Activated CD4-positive, CD25-positive, alpha-beta regulatory T cell treated with anti-CD3 and anti-CD28 coated beads, Interleukin-2, amount 50 U/mL, for 72 hours (primary cell): Measurements from ENCODE around the gene ZNF608.

Experiments
- DNase-seq: peaks from one replicate; pipeline ENCODE4 v3.0.0; 2021

ZNF608 gene, protein sequence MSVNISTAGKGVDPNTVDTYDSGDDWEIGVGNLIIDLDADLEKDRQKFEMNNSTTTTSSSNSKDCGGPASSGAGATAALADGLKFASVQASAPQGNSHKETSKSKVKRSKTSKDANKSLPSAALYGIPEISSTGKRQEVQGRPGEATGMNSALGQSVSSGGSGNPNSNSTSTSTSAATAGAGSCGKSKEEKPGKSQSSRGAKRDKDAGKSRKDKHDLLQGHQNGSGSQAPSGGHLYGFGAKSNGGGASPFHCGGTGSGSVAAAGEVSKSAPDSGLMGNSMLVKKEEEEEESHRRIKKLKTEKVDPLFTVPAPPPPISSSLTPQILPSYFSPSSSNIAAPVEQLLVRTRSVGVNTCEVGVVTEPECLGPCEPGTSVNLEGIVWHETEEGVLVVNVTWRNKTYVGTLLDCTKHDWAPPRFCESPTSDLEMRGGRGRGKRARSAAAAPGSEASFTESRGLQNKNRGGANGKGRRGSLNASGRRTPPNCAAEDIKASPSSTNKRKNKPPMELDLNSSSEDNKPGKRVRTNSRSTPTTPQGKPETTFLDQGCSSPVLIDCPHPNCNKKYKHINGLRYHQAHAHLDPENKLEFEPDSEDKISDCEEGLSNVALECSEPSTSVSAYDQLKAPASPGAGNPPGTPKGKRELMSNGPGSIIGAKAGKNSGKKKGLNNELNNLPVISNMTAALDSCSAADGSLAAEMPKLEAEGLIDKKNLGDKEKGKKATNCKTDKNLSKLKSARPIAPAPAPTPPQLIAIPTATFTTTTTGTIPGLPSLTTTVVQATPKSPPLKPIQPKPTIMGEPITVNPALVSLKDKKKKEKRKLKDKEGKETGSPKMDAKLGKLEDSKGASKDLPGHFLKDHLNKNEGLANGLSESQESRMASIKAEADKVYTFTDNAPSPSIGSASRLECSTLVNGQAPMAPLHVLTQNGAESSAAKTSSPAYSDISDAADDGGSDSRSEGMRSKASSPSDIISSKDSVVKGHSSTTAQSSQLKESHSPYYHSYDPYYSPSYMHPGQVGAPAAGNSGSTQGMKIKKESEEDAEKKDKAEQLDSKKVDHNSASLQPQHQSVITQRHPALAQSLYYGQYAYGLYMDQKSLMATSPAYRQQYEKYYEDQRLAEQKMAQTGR (N-terminal part only)

DNA sequence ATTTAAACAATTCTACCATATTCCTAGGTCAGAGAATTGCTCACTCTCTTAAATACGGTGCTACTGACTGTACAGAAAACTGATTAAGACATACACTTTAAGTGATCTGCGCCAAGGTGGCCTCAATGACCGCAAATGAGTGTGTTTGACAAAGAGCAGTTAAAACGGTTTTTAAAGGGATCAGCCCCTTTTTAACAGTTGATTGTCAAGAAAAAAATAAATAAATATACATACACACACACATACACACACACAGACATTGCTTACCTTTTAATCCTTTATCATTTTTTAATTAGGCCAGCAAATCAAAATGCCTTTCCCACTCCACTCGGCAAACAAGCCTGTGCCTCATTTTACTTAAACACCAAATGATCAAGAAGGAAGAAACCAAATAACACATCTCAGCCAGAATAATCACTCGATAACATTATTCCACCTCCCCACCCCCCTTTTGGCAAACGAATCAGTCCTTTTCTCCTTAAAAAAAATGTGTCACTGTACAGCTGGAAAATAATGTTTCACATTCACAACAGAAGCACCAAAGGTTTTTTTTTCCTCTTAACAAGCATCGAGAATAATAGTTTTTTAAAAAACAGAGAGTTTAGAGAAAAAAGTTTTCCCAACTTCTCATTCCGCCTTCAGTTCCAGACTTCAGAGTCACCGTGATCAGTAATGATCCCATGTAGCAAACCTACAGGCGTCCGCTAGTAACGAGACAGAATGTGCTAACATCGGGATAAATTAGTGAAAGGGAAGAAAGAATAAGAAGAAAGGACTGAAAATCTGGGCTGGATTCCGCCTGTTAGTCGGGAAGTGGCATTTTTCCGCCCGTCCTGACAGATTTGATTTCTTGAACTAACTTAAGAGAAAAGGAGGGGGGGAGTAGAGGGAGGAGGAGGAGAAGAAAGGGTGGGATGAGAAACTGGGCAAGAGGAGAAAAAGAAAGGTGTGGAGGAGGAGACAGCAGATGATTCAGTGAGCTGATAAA is at the start of gene ZNF608:
ZNF608 (minus strand) TSS at position 712 of the 988 bp plus-strand sequence. CDS start 1,650 bp downstream, outside the sequence.
- no peak for DNase-seq

DNA sequence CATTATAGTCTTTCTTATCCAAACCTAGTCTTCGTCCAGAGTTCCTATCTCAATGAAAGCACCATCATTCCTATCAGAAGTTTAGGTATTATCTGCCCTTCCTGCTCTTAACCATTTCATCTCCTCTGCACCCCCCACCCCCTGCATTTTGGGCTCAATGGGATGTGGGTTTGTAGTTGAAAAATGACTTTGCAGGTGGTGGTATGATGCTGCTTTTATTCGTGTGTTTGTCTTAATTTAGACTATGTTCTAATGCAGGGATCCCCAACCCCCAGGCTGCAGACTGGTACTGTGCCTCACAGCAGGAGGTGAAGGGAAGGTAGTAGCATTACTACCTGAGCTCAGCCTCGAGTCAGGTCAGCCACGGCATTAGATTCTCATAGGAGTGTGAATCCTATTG is 49.4 kb upstream of the ZNF608 start:
- DNase-seq: no peak

DNA sequence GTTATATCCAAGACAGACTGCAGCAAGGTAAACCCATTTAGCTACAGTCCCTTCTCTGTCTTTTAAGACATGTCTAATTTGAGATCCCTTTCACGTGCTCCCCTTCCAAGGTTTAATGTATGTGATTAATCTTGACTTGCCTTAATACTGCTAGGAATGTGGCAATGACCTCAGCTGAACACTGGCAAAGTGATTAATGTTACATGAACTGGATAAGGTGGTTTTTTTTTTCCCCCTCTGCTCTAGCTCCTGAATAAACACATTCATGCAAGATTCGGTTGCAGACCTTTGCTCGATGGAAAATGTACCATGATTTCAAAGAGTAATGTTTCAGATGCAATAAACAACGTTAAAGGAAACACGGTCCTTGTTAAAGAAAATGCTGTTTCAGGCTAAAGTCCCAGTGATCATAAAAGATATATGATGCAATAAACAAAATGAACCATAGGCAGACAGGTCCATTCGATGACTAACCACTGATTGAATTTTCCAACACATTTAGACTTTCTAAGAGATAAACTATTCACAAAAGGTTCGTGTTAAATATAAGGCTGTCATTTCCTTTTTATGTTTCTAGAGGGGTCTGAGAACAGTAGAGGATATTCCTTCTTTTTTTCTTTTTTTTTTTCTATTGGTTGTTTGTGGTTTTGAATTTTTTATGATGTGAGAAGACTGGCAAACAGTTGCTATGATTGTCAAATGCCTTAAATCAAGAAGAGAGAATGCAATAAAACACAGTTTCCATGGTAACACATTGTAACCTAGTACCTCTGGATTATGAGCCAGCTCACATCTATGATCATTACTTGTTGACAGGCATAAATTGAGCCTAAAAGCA is 44.7 kb upstream of the ZNF608 start:
- no peak for DNase-seq

DNA sequence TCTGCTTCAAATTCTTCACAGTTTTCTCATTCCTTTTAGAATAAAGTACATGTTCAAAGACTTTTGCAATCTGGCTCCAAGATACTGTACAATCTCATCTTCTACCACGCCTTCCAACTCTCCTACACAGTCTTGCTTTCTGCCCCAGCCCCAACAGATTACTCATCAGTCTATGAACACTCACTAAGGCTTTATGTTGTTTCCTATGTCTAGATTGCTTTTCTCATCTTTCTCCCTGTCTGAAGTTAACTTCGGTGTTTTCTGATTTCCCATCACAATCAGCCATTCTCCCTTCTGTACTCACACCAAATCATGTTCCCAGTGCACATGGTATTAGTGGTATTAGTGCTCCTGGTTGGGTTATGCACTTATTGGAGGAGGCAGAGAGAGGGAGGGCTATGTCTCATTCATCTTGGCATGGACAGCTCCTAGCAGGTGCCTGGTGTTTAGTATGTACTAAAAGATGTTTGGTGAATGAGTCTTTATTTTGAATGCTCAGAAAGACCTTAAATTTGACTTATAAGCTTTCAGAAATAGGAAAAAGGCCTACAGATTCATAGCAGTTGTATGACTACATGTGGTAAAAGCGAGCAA is 44.0 kb upstream of the ZNF608 start:
- no peak for DNase-seq

DNA sequence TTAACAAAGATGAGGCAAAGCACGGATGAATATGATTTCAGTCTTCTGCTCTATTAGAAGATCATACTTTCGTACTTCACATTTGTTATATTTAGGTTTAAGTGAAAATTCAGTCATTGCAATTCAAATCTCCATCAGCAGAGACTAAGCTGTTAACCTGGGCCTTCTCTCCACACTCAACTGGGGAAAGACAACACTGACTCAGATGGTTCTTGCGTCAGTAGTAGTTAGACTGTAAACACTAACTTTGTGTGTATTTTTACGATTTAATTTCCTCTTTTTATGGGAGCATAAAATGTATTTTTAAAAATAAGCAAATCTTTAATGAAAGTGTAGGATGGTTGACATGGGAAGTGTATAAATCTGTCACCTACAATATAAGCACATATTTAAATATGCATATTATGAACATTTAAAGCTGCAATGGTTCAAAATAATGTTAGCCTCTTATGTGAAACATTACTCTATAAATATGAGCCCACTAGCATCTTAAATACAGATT is 42.7 kb upstream of the ZNF608 start:
- DNase-seq: no peak

DNA sequence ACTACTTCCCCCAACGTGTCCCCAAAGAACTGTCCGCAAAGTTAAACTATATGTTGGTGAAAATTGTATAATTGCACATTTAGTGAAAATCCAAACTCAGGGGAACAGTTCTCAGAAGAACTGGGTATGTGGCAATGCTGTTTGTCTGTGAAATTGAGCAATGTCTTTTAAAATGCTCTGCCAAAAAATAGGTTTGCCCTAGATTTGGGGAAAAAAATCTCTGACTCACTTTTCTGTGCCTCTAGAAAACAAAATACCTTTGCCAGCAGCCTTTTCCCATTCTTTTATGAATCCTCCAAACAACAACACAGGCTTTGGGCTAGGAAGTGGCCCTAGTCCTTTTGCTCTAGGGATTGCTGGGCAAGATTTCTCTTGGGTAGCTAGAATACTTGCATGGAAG is 37.4 kb upstream of the ZNF608 start:
- no peak for DNase-seq

DNA sequence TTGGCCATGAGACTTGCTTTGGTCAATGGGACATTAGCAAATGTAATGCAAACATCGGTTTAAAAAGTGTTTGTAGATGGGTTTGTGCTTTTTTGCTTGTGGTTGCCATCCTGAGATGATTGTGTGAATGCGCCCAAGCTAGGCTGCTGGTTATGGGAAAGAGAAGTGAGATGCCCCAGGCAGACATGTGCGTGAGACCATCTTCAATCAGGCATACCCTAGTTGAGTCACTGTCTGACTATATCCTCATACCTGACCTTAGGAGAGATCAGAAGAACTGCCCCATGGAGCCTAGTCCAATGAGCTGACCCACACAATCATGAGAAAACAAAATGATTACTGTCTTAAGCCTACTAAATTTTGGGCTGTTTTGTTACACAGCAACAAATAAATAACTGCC is 36.8 kb upstream of the ZNF608 start:
- DNase-seq: no peak

DNA sequence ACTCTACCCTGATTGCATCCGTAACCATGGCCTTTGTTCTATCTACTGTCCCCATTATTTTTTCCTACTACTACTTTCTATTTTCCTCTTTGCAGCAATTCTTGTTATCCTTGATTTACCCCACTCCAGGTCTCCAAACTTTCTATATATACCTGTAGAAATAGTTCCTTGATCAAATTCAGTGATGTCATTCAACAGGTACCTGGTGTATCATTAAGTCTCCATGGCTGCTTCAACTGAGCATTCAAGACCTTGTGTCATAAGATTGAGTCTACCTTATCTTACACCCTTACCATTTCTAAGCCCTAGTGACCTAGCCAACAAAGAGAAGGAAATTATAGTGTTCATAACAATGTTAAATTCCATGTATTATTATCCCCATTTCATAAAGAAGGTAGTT is 35.8 kb upstream of the ZNF608 start:
- no peak for DNase-seq

DNA sequence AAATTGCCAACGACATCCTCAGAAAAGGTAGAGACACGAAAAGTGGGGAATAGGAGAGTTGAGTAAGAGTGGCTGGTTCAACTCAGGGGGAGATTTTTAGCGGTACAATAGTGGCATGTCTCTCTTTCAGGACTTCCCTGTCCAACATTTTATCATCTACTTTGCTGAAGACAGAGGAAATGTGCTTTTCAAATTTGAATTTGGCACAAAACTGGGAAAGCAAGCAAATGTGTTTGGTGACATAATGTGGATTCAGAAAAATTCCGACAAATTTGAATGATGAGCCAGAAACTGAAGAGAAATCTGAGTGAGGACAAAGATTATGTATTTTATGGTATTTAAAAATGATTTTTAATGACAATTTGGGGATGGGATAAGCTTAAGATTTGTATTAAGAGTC is 33.6 kb upstream of the ZNF608 start:
- no peak for DNase-seq

DNA sequence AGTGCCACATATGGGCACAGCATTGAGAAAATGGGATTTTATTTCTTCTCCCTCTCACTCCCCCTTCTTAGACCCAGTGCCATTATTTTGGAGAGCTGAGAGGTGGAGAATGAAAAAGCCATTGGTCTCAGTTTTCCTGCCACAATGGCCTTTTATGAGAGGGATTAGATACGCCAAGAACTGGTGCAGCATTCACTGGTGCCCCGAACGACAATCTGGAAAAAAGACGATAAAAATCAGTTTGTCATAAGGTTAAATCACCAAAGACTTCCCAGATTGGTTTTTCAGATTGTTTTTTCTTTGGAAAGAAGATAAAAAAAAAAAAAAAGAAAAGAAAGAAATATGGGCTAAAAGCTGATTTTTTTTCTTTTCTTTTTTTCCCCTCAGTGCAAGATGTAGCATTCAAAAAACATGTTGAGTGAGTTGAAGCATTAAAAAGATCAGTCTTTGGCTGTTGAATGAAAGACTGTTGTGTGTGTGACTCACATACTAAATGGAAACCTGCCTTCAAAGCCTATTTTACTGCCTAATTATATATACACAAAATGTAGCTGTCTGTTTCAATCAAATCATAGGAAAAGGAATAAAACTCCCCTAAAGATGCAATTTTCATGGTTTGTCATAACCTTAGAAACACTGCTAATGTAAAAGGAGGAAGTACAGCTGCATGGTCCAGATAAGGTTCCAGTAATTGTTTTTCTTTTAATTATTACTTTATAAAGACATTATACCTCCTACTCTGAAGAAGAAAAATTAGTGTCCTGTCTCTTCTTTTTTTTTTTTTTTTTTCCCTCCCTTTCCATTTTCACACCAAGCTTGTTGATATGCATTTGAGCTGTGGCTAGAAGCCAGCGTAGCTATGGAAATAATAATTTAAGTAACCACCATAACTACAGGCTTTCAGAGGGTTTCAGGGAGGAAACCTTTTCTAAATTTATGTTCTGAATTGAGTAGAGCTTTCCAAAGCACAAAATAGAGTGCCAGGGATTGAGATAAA is 27.2 kb upstream of the ZNF608 start:
- no peak for DNase-seq

DNA sequence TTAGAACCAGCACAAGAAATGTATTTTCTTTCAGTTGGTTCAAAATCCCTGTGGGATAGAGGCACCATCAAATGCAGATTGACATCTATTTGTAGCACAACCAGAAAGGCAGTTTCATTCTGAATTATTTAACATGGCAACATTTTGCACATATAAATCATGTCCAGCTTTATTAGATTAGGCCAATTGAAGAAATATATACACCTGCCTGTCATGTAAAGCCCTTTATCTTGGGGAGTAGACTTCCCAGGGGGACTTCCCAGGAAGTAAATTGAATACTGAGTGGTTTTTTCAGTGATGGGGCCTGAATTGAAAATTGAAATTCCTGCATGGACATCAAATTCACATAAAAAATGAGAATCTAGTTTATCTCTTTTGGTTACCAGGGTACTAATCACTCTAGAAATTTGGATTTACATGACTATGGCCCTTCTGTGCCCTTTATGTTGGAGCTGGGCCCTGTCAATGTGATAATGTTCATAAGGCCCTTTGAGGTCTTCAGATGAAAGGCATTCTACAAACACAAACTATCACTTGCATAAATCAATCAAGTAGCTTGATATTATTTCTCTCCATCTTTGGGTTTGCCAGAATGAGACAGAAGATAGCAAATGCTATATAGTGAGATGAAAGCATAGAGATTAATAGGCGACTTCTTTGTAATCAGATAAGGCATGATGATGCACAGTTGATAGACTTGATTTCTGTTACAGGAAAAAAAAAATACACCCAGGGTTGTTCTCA is 26.2 kb upstream of the ZNF608 start:
- no peak for DNase-seq

DNA sequence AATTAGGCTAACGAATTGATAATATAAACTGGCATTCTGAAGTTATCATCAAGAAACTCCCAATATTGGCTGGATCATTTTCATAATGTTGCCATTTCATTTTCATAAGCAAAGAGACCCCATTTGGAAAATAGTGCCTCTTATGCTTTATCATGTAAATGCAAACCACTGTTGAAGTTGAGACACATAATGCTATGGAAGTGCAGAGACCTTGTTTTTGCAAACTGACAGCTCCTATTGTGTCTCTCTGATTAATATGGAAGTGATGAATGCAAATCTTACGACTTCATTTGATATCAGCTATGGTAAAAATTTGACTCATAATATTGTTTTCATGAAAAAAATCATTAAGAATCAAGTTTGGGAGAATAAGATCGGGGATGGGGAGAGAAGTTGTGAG is 25.3 kb upstream of the ZNF608 start:
- DNase-seq: no peak

DNA sequence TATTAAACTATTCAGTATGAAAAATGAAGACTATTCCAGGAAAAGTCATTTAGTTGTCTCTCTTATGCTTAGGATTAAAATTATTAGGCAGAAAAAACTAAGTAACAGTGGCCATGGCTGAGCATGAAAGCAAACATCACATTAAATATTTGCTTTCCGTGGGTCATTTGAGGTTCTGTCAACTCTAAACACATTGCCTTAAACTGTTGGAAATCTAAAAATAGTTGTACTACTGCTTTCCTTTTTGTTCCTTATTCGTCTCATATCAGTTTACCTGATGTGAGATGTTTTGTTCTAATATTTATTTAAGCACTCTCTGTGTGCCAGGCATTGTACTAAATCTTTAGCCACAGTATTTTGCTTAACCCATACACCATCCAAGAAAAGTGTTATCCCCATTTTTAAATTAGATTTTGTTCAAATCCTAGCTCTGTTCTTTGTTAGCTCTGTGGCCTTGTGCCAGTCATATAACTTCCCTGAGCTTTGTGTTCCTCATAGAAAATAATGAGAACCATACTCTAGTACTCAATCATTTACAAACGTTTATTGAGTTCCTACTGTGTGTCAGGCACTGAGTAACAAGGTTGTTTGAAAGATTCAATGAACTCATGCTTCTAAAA is 18.7 kb upstream of the ZNF608 start:
- DNase-seq: no peak

DNA sequence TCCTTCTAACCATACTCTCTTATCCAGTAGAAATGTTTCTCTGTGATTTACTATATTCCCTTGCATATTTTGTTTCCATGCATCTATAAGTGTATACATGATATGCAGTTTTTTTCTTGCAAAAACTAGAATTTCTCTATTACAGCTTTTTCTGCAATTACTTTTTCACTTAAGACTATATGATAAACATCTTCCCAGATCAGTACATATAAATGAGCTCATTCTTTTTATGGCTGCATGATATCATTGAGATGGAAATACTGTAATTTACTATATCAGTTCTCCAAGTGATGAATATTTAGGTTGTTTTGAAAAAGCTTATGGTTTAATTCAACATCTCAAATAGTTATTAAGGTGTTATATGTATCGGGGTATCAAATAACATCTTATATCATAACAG is 18.1 kb upstream of the ZNF608 start:
- no peak for DNase-seq

DNA sequence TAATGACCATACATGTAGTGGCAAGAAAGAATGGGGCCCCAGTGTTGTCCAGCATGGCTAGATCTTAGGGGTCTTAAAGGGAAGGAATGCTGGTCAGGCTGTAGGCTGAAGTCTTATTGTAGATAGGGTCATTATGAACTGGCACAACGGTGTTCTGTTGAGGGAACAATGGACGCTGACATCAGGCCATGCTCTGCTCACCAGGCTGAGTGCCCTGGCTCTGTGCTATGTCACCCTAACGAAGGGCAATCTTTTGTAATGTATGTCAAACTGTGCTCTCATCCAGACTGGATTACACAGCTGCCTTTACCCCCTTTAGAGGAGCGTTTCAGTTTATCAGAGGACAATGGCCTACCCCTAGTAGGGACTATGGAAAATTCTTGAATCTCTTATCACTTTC is 14.6 kb upstream of the ZNF608 start:
- DNase-seq: no peak

DNA sequence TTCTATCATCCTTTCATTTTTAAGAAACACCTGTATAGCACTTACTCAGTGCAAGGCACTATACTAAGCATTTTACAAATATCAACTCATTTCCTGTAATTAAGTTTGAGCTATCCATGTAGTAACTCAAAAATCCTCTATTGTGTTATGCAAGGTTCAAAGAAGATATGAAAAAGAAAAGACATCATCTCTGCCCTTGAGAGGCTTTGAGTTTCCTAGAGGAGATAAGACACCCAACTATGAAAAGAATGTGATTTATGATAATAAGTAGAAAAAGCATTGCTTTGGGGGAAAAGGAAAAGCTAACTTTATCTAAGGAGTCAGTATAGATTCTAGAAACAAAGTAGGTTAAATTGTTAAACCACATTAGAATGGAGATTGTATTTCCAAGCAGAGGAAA is 14.2 kb upstream of the ZNF608 start:
- no peak for DNase-seq

DNA sequence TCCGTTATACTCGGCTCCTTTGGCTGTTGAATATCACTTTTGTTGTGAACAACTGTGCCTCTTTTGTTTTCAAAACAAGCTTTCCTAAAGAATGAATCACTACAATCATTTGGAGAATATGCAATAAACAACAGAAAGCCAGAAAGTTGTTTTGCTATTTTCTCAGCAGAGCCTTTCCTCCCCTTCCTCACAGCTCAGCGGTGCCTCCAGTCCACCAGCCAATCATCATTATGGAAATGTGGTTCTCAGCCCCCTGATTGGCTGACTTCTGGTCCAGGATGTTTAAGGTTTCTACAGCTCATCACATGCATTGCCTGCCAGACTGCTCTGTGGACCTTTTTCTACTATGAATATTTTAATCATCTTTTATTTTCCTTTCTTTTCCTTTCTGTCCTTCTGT is 9.1 kb upstream of the ZNF608 start:
- DNase-seq: no peak

DNA sequence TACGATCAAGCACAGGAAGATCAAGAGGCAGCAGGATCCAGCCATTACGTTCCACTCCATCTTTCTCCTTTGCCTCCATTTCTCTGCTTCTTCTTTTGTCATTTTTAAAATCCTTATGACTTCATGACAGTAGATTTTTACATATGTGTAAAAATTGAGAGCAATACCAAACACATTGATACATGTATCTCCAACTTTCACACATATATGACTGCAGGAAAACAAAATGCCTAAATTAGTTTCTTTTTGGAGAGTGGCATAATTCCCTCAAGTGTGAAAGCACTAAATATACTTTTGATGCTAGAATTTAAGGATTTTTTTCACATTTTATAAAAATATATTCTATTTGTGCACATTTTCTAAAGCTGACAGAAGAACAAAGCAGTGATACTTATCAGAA is 8.6 kb upstream of the ZNF608 start:
- no peak for DNase-seq
